HG03159 (cell line): Measurements from ENCODE around the gene SLC35G2.
"Not testable (repeated sequence)": the region's sequence is repeated elsewhere in the genome, so short reads cannot be mapped to it uniquely, and the experiment has no call there.

Experiments
- ATAC-seq: cut with Tn5 transposase; IDR thresholded peaks from one replicate; pipeline ENCODE4 v1.9.1; 2021; ENCODE audit warnings: mild to moderate bottlenecking, moderate library complexity; ENCODE audit not compliant: unreplicated experiment

SLC35G2 gene

GRCh38 chr3:136835089-136835812 is 16.3 kb downstream of the SLC35G2 start:
- no peak for ATAC-seq

- no peak for ATAC-seq
Measured at GRCh38 chr3:136835813-136836510, 17.0 kb downstream of the SLC35G2 start.

- no peak for ATAC-seq
Measured at GRCh38 chr3:136836511-136837156, 17.7 kb downstream of the SLC35G2 start.

DNA sequence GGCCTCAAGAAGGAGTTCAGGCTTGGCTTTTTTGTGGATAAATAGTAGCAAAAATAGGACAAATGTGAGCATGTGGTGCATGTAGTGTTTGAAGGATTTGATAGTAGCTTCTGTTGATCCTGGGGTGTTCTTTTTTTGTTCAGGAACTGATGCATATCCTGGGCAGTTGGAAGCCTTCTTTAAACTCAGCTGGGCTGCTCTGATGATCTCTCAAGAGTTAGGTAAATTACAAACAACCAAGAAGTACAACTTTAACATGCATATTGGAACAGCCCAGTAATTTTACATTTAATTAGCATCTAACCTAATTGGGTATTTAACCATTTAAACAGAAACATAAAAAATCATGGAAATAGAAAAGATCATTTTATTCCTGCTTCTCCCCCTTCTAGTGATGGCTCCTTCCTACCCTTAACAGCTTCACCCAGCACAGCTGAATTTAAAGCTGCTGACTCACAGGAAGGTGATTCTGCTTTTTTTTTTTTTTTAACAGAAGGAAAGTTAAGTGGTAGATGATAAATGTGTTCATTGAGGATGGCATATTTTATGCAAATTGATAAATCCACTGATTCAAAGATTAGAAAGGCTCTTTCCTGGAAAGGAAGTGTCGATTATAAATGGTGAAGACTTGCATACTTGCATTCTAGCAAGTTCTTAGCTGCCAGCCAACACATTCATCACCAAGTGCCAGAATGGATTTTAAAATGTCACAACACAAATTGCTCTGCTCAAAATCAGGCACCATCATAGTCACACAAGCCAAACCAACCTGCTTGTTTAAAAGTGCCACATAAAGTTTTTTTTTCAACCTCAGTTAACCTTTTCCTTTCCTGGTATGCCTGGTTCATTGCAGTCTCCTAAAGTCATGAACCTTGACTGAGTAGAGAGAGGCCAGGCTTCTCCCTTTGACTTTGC is 20.0 kb downstream of the SLC35G2 start:
- no peak for ATAC-seq

DNA sequence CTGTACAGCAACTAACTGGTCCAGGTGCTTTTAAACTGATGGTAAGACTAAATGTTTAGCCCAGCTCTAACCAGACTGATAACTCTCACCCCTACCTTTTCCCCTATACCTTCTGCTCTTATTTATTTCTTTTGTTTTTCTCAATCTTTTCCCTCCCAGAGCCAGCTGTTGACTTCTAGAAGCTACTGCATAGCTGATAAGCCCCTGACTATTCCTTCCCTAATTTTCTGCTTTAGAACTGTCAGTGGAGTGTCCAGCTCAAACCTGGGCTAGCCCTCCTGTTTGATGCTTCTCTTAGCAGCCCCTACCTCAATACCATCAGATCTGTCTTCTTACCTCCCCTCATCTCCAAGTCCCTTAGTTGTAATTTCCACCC is 20.6 kb downstream of the SLC35G2 start:
- no peak for ATAC-seq

DNA sequence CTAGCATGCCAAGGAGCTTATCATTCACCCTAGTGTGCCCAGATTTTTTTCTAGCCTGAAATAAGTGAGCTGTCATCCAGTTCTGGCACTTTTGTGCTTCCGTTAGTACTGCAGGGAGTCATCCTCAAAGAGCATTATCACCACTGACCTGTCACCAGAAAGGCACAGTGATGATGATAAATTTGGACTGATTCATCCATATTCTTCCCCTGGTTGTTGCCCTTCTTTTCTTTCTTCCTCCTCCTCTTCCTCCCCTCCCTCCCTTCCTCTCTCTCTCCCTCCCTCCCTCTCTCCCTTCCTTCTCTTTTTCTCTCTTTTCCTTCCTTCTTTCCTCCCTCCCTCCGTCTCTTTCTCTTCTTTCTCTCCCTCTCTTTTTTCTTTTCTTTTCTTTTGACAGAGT is 21.3 kb downstream of the SLC35G2 start:
- no peak for ATAC-seq

GRCh38 chr3:136842294-136842693 is 23.4 kb downstream of the SLC35G2 start:
- ATAC-seq, result no peak

DNA sequence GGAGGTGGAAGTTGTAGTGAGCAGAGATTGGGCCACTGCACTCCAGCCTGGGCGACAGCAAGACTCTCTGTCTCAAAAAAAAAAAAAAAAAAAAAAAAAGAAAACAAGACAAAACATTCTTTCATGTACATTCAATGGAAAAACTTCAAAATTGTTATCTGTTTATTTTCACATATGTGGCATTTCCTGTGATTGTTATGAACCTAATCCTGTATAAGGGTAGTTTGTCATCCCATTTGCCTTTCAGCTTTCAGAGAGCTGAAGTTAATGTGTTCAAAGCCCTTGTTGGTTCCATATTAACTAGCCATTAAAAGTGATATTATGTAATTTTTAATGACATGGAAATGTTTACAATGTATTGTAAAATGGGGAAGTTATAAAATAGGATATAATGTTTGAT is 25.8 kb downstream of the SLC35G2 start:
- no peak for ATAC-seq

DNA sequence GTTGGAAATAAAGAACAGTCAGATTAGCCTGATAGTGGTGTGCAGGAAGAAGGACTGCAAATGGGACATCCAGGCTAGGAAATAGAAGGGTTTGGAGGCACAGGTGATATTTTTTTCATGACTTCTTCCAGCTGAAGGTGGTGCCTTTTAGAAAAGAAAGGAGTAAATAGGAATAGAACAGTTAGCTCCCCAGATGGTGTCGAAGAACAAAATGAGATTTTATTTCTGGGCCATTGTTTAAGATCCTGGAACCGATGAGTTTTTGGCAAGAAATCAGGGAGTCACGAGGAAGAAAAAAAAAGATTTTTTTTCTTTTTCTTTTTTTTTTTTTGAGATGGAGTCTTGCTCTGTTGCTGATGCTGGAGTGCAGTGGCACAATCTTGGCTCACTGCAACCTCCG is 33.3 kb downstream of the SLC35G2 start:
- no peak for ATAC-seq

DNA sequence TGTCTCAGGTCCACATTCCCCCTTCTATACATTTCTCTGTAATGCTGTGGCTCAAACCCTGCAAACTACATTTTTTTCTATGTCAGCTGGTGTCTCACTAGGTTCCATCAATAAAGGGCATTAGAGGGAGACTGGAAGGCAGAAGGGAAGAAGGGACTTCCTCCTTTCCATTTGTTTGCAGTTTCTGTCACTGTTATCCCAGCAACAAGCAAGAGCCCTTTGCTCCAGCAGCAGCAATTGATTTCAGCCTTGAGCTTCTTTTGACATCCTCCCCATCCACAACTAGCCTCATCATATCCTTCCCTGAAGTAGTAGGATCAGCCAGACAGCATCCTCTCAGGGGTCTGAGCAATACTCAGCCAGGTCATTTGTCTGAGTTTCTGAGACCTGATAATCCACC is 37.7 kb downstream of the SLC35G2 start:
- ATAC-seq, result no peak

DNA sequence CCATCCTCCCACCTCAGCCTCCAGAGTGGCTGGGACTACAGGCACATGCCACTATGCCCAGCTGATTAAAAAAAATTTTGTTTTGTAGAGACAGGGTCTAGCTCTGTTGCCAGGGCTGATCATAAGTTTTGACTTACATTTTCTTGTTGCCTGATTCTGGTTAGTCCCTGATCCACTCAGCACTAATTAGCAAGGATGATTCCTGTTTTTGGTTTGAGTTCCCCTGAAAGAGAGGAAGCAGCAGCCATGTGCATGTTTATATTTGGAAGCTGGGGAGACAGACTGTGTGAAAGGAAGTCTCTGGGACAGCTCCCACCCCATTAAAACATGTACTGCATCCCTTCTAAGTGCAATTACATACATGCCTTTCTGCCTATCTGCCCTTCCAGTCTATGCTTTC is 39.5 kb downstream of the SLC35G2 start:
- no peak for ATAC-seq

GRCh38 chr3:136860541-136860940 is 41.6 kb downstream of the SLC35G2 start:
- ATAC-seq, result no peak

DNA sequence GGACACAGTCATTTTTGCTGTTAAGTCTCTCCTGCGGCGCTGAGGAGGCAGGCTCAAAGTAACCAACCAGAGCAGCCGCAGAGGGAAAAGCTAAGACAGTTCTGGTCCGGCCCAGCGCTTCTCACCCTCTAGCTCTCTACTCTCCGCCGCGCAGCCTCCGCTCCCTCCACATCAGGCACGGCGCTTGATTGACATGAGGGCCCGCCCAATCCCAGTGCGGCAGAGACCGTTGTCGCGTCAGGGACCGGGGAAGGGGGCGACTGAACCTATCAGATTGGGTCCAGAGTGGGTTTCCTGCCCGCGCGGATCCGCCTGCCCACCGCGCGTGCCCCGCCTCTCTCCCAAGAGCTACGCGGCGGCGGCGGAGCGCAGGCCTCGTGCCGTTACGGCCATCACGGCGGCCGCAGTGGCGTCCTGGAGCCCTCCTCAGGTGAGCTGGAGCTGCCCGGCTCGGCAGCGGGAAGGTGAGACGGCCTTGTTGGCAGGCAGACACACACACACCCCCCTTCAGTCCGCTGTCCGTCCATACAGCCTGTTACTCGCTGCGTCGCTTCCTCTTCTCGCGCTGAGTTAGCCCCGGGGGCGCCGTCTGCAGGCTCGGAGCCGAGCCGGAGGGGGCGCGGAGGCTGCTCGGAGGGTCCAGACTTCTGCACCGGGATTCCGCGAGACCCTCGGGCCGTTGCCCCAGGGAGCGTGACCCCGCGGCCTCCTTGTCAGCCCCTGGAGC is 43.1 kb downstream of the SLC35G2 start, which contains the start of gene NCK1:
Gene NCK1 (plus strand): TSS at position 319 of the 727 bp plus-strand sequence. CDS start 65,794 bp downstream, outside the sequence.
- peak; percentile 98 for ATAC-seq

DNA sequence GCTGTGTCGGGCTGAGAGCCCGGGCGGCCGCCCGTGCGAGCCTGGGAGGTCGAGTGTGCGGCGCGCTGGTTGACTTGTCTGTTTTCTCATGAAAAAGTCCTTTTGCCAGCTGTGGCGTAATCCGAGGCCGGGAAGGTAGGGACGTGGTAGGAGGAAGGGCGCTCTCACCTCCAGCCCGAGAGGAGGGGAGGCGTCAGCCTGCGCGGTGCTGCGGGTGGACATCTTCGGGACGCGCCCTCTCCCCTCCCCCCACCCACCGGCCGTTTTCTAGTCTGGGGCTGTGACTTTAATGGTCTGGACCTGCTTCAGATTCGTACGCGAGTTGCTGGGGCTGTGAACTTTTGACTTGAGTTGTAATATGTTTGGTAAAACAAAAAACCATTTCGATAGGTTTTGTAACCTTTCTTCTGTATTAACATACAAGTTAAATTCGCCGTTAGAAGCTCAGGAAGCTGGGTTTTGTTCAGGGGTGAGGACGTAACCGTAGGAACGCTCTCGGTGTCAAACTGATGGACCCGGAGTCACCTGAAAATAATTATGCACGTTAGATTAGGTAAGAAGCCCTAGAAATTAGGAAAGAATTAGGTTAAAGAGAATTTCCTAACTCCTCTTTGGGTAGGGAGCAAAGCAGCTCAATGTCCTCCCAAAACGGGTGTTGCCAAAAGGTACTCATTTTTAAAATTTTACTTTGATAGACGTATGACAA is 43.8 kb downstream of the SLC35G2 start:
- ATAC-seq, result peak; percentile 8

- ATAC-seq, result no peak
Measured at GRCh38 chr3:136869282-136869681, 50.4 kb downstream of the SLC35G2 start.

DNA sequence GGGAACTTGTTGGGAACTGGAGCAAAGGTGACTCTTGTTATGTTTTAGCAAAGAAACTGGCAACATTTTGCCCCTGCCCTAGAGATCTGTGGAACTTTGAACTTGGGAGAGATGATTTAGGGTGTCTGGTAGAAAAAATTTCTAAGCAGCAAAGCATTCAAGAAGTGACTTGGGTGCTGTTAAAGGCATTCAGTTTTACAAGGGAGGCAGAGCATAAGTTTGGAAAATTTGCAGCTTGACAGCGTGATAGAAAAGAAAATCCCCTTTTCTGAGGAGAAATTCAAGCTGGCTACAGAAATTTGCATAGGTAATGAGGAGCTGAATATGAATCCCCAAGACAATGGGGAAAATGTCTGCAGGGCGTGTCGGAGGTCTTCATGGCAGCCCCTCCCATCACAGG is 53.3 kb downstream of the SLC35G2 start:
- ATAC-seq, result not testable (repeated sequence)

DNA sequence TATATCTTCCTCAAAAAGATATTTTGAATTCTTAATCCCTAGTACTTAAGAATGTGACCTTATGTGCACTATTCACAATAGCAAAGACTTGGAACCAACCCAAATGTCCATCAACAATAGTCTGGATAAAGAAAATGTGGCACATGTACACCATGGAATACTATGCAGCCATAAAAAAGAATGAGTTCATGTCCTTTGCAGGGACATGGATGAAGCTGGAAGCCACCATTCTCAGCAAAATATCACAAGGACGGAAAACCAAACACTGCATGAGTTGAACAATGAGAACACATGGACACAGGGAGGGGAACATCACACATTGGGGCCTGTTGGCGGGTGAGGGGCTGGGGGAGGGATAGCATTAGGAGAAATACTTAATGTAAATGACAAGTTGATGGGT is 60.6 kb downstream of the SLC35G2 start:
- ATAC-seq, result not testable (repeated sequence)

DNA sequence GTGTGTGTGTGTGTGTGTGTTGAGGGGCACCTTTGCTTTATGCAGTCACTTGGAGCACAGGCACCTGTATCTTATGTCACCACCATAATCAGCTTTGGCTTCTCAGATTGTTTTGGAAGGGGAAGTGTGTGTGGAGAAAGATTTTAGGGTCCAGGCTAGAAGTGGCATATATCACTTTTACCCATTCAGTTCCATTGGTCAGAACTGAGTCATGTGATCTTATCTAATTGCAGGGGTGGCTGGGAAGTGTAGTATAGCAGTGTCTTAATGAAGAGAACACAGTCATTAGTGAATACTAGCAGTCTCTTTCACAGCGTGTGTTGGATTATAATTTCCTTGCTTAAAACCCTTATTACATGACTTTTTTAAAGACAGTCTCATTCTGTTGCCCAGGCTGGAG is 63.6 kb downstream of the SLC35G2 start:
- no peak for ATAC-seq

DNA sequence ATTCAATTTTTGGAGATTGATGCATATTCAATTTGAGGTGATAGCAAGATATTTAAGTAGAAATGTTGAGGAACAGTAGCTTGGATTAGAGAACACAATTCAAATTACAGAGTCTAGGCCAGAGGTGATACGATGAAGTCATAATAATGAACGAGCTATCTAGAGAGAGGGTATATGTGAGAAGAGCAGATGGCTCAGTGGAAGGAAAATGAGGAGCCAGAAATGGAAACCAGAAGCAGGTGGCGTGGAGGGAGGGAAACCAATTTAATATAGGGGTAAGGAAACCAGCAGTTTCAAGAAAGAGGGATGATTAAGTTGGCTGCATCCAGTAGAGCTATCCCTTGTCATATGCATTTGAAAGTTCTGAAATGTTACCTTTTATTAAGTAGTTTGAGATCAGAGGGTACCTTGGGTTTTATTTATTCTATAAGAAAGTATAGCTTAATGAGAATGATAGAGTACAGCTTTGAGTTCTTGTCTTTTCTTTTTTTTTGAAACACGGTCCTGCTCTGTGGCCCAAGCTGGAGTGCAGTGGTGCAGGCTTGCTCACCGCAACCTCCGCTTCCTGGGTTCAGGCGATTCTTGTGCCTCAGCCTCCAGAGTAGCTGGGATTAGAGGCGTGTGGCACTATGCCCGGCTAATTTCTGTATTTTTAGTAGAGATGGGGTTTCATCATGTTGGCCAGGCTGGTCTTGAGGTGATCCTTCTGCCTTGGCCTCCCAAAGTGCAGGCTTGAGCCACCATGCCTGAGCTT is 65.2 kb downstream of the SLC35G2 start:
- ATAC-seq, result peak; percentile 45
